WTC11 (cell line): ENCODE results near the gene ADAMTSL5. TPM values are rescaled to one million over a fixed set of nuclear protein-coding genes. Genes with fewer than 3 reads are reported as not detected.

Source experiments
- ATAC-seq: fragments of 200-7000 bp; cut with Tn5 transposase; 2 replicates; pipeline ENCODE4 v1.10.0; 2021; ENCODE audit warnings: mild to moderate bottlenecking, moderate library complexity
- Bru-seq: library from RNA; stranded (reverse); fragments of 400-500 nt; gene quantifications from one replicate; lab custom pipeline; 2021; lab: Mats Ljungman, UMichigan
- CTCF ChIA-PET: fragments of 300-600 bp; sonication (Branson Sonifier 250); formaldehyde crosslinking; loops from one replicate; lab custom pipeline; 2021; ENCODE audit warnings: antibody characterized with exemption; lab: Charles Lee
- POLR2A ChIA-PET: fragments of 350-600 bp; sonication (Branson Sonifier 250); formaldehyde crosslinking; loops from one replicate; lab custom pipeline; 2021; ENCODE audit warnings: antibody characterized with exemption; lab: Charles Lee
- DNase-seq: peaks from one replicate; pipeline ENCODE4 v3.0.0; 2021; ENCODE audit warnings: low spot score
- H3K27ac Mint-ChIP-seq: 2 replicates; pipeline ENCODE4 v1.8.0; 2021; ENCODE audit warnings: mixed read lengths
- H3K27me3 Mint-ChIP-seq: 2 replicates; pipeline ENCODE4 v1.8.0; 2021; ENCODE audit warnings: low read depth, mild to moderate bottlenecking, moderate library complexity, mixed read lengths
- H3K36me3 Mint-ChIP-seq: 2 replicates; pipeline ENCODE4 v1.8.0; 2021; ENCODE audit warnings: mixed read lengths
- H3K4me1 Mint-ChIP-seq: 2 replicates; pipeline ENCODE4 v1.8.0; 2022; ENCODE audit warnings: mixed read lengths
- H3K4me3 Mint-ChIP-seq: 2 replicates; pipeline ENCODE4 v1.8.0; 2021; ENCODE audit warnings: mild to moderate bottlenecking, moderate library complexity, mixed read lengths
- H3K9me3 Mint-ChIP-seq: 2 replicates; pipeline ENCODE4 v1.8.0; 2021; ENCODE audit warnings: mixed read lengths
- GTF2I ChIP-seq: fragments of 250-450 bp; sonication (Bioruptor Pico); conservative IDR thresholded peaks from 2 replicates; pipeline ENCODE4 v1.4.0; 2021; ENCODE audit warnings: mild to moderate bottlenecking
- MYBL2 ChIP-seq: sonication (generic); formaldehyde crosslinking; IDR thresholded peaks from 2 replicates; pipeline ENCODE4 v1.8.1; 2023; ENCODE audit warnings: mild to moderate bottlenecking, moderate library complexity, missing genetic modification reagents
- RELA ChIP-seq: sonication (generic); formaldehyde crosslinking; IDR thresholded peaks from 2 replicates; pipeline ENCODE4 v1.8.1; 2022; ENCODE audit warnings: missing genetic modification reagents, mild to moderate bottlenecking, borderline replicate concordance
- SMAD3 ChIP-seq: sonication (generic); formaldehyde crosslinking; IDR thresholded peaks from 2 replicates; pipeline ENCODE4 v1.8.0; 2022; ENCODE audit warnings: missing genetic modification reagents, mild to moderate bottlenecking, borderline replicate concordance
- SMAD4 ChIP-seq: sonication (generic); formaldehyde crosslinking; IDR thresholded peaks from 2 replicates; pipeline ENCODE4 v1.8.0; 2022; ENCODE audit warnings: mild to moderate bottlenecking, missing genetic modification reagents
- TCF7 ChIP-seq: sonication (generic); formaldehyde crosslinking; IDR thresholded peaks from 2 replicates; pipeline ENCODE4 v1.8.0; 2022; ENCODE audit warnings: mild to moderate bottlenecking, low read depth, missing genetic modification reagents, moderate library complexity
- ZNF121 ChIP-seq: sonication (generic); formaldehyde crosslinking; IDR thresholded peaks from 2 replicates; pipeline ENCODE4 v1.8.0; 2023; ENCODE audit warnings: missing genetic modification reagents
- ZNF396 ChIP-seq: fragments of 250-450 bp; sonication (Bioruptor Pico); IDR thresholded peaks from 2 replicates; pipeline ENCODE4 v1.8.0; 2021; ENCODE audit warnings: mild to moderate bottlenecking, moderate library complexity, borderline replicate concordance
- ZNF423 ChIP-seq: fragments of 250-450 bp; sonication (Bioruptor Pico); IDR thresholded peaks from 2 replicates; pipeline ENCODE4 v2.1.2; 2022; ENCODE audit warnings: mild to moderate bottlenecking, moderate library complexity
- ZNF671 ChIP-seq: fragments of 250-450 bp; sonication (Bioruptor Pico); IDR thresholded peaks from 2 replicates; pipeline ENCODE4 v1.8.0; 2021; ENCODE audit warnings: mild to moderate bottlenecking
- long read RNA-seq, 3 experiments: library from RNA in 1 of 3; library from capped mRNA in 1 of 3; library from polyadenylated mRNA in 1 of 3; unstranded in 2 of 3; stranded (forward) in 1 of 3; transcript quantifications; one replicate each; pipeline ENCODE4 v2.0.0, GENCODE V29; 2021
- total RNA-seq: library from RNA; stranded (reverse); gene quantifications from 3 replicates; pipeline ENCODE4 v1.2.3, GENCODE V29; 2021
- TF ChIP-seq, protein P1 (sequence below): sonication (generic); formaldehyde crosslinking; IDR thresholded peaks from 2 replicates; pipeline ENCODE4 v1.8.0; 2022; ENCODE audit warnings: mild to moderate bottlenecking, missing genetic modification reagents
- TF ChIP-seq, protein P2 (sequence below): sonication (generic); formaldehyde crosslinking; IDR thresholded peaks from 2 replicates; pipeline ENCODE4 v1.8.1; 2023; ENCODE audit warnings: mild to moderate bottlenecking, missing genetic modification reagents, moderate library complexity
- TF ChIP-seq, protein P3 (sequence below): sonication (generic); formaldehyde crosslinking; IDR thresholded peaks from 2 replicates; pipeline ENCODE4 v1.8.0; 2022; ENCODE audit warnings: mild to moderate bottlenecking, missing genetic modification reagents
- TF ChIP-seq, protein P4 (sequence below): sonication (generic); formaldehyde crosslinking; IDR thresholded peaks from 2 replicates; pipeline ENCODE4 v1.8.1; 2022; ENCODE audit warnings: low read depth, mild to moderate bottlenecking, moderate library complexity, missing genetic modification reagents, borderline replicate concordance
- TF ChIP-seq, protein P5 (sequence below): sonication (generic); formaldehyde crosslinking; IDR thresholded peaks from 2 replicates; pipeline ENCODE4 v1.8.1; 2022; ENCODE audit warnings: mild to moderate bottlenecking, moderate library complexity, missing genetic modification reagents
- TF ChIP-seq, protein P6 (sequence below): sonication (generic); formaldehyde crosslinking; IDR thresholded peaks from 2 replicates; pipeline ENCODE4 v1.8.0; 2023; ENCODE audit warnings: missing genetic modification reagents, mild to moderate bottlenecking, borderline replicate concordance

Gene ADAMTSL5, protein sequence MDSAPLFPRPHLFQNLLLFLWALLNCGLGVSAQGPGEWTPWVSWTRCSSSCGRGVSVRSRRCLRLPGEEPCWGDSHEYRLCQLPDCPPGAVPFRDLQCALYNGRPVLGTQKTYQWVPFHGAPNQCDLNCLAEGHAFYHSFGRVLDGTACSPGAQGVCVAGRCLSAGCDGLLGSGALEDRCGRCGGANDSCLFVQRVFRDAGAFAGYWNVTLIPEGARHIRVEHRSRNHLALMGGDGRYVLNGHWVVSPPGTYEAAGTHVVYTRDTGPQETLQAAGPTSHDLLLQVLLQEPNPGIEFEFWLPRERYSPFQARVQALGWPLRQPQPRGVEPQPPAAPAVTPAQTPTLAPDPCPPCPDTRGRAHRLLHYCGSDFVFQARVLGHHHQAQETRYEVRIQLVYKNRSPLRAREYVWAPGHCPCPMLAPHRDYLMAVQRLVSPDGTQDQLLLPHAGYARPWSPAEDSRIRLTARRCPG
- total RNA-seq (0.55 to 1.9 TPM (median 1.5 TPM) in 3 replicates), Bru-seq, nascent RNA (percentile 9 among the genes with signal in this experiment)
- long read RNA-seq, experiment 1 = 0 reads
- long read RNA-seq, experiment 2, partial matches to known transcripts = 0 of 1 reads
- long read RNA-seq, experiment 2, other reads (novel, unspliced or antisense) = 1 of 1 reads
- long read RNA-seq, experiment 3 = 0 reads

DNA sequence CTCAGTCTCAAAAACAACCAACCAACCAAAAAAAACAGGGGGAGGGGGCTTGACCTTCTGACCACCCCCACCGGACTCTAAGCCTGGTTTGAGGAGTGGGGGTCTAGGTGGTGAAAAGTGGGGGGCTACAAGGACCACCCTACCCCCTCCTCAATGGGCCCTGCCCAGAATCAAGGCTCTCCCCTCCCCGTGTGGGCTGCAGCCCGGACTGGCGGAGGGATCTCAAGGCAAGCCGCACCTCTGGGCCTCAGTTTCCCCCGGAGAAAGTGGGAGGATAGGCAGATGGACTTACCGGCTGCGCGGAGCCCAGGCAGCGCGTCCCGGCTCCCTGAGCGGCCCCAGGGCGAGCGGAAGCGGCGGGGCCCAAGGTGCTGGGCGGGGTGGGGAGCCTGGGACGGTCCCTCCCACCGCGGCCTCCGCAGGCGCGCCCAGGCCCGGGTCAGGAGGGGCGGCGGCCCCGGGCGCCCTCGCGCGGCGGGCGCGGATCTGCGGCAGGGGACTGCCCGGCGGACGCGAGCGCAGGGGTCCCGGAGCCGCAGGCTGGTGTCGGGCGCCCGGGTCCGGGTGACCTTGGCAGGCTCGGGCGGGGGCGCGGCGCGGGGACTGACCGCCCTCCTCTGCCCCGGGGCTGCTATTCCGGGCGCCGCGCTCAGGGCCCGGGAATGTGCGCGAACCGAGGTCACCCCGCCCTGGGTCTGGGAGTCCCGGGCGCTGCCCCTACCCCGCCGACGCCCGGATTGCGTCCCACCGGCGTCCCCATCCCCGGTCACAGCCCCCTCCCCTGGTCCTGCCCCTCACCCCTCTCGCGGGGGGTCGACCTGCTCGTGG lies at the start of gene ADAMTSL5:
Gene ADAMTSL5, minus strand, starts transcription at position 349 of the 828 bp plus-strand sequence. CDS start 2,076 bp downstream, outside the sequence.
- no peaks in the 10 kb centered on the region for H3K4me1 Mint-ChIP-seq
- TF ChIP-seq ZNF423 = 0 out of 2 replicates have a peak, but pooled peaks have one; percentile 23
- peak; percentile 80; the same call in 1 of the 2 replicates for TF ChIP-seq ZNF121
- no peak for TF ChIP-seq ZNF671 (CRISPR knock-in tag)
- TF ChIP-seq ZNF396 (CRISPR knock-in tag) = no peak
- TF ChIP-seq GTF2I = peak; percentile 64; the same call in 1 of the 2 replicates
- TF ChIP-seq, protein P1, sequence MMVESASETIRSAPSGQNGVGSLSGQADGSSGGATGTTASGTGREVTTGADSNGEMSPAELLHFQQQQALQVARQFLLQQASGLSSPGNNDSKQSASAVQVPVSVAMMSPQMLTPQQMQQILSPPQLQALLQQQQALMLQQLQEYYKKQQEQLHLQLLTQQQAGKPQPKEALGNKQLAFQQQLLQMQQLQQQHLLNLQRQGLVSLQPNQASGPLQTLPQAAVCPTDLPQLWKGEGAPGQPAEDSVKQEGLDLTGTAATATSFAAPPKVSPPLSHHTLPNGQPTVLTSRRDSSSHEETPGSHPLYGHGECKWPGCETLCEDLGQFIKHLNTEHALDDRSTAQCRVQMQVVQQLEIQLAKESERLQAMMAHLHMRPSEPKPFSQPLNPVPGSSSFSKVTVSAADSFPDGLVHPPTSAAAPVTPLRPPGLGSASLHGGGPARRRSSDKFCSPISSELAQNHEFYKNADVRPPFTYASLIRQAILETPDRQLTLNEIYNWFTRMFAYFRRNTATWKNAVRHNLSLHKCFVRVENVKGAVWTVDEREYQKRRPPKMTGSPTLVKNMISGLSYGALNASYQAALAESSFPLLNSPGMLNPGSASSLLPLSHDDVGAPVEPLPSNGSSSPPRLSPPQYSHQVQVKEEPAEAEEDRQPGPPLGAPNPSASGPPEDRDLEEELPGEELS = 0 out of 2 replicates have a peak, but pooled peaks have one; percentile 8
- TF ChIP-seq, protein P2, sequence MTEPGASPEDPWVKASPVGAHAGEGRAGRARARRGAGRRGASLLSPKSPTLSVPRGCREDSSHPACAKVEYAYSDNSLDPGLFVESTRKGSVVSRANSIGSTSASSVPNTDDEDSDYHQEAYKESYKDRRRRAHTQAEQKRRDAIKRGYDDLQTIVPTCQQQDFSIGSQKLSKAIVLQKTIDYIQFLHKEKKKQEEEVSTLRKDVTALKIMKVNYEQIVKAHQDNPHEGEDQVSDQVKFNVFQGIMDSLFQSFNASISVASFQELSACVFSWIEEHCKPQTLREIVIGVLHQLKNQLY (CRISPR knock-in tag) = no peak
- TF ChIP-seq MYBL2 (CRISPR knock-in tag) = 0 out of 2 replicates have a peak, but pooled peaks have one; percentile 5
- TF ChIP-seq SMAD3 (CRISPR knock-in tag) = no peak
- peak within 1 kb of the TSS; percentile 57 for H3K4me3 Mint-ChIP-seq
- peak; percentile 22 for ATAC-seq
- H3K36me3 Mint-ChIP-seq = no peaks in the 10 kb centered on the region
- POLR2A ChIA-PET = interaction anchor here (0.7 kb wide), 1 partner anchor 23 kb away, joined by 3 read pairs; the partner anchor contains the start of gene PCSK4
- peaks cover 46% of the 10 kb centered on the region for H3K27me3 Mint-ChIP-seq
- H3K27ac Mint-ChIP-seq = no peak within 1 kb of the TSS
- peak; percentile 45 for DNase-seq
- CTCF ChIA-PET = interaction anchor here (0.5 to 1.2 kb wide), 2 partner anchors 33 kb away, joined by 3 to 4 read pairs; no protein-coding TSS in a partner anchor
- peaks cover 9% of the 10 kb centered on the region for H3K9me3 Mint-ChIP-seq

DNA sequence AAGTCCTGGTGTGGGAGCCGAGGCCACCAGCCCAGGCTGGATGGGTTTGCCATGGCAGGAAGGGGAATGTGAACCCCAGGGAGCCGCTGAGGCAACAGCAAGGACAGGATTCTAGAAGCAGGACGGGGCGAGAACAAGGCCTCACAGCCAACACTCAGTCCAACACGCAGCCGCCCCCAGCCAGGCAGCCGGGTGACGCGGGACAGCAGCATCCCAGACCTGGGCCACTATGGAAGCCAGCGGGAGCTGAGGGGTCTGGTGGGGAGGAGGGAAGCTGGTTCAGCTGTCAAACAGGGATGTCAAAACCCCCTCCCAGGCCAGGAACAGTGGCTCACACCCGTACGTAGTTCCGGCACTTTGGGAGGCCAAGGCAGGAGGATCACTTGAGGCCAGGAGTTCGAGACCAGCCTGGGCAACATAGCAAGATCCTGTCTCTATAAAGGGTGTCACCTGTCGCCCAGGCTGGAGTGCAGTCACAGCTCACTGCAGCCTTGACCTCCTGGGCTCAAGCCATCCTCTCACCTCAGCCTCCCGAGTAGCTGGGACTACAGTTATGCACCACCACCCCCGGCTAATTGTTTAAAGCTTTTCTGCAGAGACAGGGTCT lies 48.5 kb upstream of the ADAMTSL5 start:
- H3K4me3 Mint-ChIP-seq = no peak overlapping the region
- H3K4me1 Mint-ChIP-seq = no peaks in the 10 kb centered on the region
- peaks cover 5% of the 10 kb centered on the region; the same call in 1 of the 2 replicates for H3K36me3 Mint-ChIP-seq
- TF ChIP-seq TCF7 (CRISPR knock-in tag) (no peak), ZNF121 (peak; percentile 95), RELA (CRISPR knock-in tag) (no peak)
- TF ChIP-seq, protein P3, sequence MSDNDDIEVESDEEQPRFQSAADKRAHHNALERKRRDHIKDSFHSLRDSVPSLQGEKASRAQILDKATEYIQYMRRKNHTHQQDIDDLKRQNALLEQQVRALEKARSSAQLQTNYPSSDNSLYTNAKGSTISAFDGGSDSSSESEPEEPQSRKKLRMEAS (CRISPR knock-in tag) = no peak
- CTCF ChIA-PET = interaction anchor here (1.1 kb wide), 1 partner anchor 15 kb away, joined by 5 read pairs; no protein-coding TSS in a partner anchor
- no peak overlapping the region for H3K27ac Mint-ChIP-seq
- no peak for ATAC-seq
- H3K27me3 Mint-ChIP-seq = no peaks in the 10 kb centered on the region
- POLR2A ChIA-PET = no interaction called here
- no peak for DNase-seq
- H3K9me3 Mint-ChIP-seq = no peaks in the 10 kb centered on the region

DNA sequence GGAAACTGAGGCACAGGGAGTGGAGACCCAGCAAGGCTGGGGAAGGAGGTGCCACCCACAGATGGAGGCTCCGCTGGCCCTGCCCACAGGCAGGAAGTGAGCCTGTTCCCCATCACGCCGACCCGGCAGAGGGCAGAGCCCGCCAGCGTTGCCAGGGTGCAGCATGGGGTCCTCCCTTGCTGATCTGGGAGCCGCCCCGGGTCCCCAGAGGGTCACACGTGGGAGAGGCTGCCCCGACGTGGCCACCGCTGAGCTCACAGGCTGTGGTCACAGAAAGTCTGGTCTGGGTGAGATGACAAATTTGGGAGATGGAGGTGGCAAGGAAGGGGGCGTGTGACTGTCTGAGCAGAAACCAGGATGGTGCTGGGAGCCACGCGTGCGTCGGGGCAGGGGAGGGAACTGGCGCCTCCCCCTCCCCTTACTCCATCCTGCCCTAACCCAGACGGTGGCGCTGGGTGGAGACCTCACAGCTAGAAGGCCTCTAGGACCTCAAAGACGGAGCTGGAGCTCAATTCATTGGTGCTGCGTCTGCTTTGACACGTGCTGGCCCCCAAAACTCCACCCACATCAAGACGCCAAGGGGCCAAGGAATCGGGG lies 47.6 kb upstream of the ADAMTSL5 start:
- H3K36me3 Mint-ChIP-seq = peaks cover 5% of the 10 kb centered on the region; the same call in 1 of the 2 replicates
- CTCF ChIA-PET = no interaction called here
- ATAC-seq = no peak
- no peak overlapping the region for H3K27ac Mint-ChIP-seq
- DNase-seq = no peak
- no peaks in the 10 kb centered on the region for H3K4me1 Mint-ChIP-seq
- H3K4me3 Mint-ChIP-seq = no peak overlapping the region
- H3K27me3 Mint-ChIP-seq = no peaks in the 10 kb centered on the region
- H3K9me3 Mint-ChIP-seq = no peaks in the 10 kb centered on the region
- POLR2A ChIA-PET = no interaction called here
- TF ChIP-seq, protein P4, sequence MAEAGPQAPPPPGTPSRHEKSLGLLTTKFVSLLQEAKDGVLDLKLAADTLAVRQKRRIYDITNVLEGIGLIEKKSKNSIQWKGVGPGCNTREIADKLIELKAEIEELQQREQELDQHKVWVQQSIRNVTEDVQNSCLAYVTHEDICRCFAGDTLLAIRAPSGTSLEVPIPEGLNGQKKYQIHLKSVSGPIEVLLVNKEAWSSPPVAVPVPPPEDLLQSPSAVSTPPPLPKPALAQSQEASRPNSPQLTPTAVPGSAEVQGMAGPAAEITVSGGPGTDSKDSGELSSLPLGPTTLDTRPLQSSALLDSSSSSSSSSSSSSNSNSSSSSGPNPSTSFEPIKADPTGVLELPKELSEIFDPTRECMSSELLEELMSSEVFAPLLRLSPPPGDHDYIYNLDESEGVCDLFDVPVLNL (CRISPR knock-in tag) = no peak
- TF ChIP-seq, protein P5, sequence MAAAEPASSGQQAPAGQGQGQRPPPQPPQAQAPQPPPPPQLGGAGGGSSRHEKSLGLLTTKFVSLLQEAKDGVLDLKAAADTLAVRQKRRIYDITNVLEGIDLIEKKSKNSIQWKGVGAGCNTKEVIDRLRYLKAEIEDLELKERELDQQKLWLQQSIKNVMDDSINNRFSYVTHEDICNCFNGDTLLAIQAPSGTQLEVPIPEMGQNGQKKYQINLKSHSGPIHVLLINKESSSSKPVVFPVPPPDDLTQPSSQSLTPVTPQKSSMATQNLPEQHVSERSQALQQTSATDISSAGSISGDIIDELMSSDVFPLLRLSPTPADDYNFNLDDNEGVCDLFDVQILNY (CRISPR knock-in tag) = no peak
- TF ChIP-seq GTF2I (no peak), SMAD4 (CRISPR knock-in tag) (no peak)
- TF ChIP-seq, protein P6, sequence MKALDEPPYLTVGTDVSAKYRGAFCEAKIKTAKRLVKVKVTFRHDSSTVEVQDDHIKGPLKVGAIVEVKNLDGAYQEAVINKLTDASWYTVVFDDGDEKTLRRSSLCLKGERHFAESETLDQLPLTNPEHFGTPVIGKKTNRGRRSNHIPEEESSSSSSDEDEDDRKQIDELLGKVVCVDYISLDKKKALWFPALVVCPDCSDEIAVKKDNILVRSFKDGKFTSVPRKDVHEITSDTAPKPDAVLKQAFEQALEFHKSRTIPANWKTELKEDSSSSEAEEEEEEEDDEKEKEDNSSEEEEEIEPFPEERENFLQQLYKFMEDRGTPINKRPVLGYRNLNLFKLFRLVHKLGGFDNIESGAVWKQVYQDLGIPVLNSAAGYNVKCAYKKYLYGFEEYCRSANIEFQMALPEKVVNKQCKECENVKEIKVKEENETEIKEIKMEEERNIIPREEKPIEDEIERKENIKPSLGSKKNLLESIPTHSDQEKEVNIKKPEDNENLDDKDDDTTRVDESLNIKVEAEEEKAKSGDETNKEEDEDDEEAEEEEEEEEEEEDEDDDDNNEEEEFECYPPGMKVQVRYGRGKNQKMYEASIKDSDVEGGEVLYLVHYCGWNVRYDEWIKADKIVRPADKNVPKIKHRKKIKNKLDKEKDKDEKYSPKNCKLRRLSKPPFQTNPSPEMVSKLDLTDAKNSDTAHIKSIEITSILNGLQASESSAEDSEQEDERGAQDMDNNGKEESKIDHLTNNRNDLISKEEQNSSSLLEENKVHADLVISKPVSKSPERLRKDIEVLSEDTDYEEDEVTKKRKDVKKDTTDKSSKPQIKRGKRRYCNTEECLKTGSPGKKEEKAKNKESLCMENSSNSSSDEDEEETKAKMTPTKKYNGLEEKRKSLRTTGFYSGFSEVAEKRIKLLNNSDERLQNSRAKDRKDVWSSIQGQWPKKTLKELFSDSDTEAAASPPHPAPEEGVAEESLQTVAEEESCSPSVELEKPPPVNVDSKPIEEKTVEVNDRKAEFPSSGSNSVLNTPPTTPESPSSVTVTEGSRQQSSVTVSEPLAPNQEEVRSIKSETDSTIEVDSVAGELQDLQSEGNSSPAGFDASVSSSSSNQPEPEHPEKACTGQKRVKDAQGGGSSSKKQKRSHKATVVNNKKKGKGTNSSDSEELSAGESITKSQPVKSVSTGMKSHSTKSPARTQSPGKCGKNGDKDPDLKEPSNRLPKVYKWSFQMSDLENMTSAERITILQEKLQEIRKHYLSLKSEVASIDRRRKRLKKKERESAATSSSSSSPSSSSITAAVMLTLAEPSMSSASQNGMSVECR (CRISPR knock-in tag) = no peak
